GM19238 (cell line): ENCODE results near the gene SLC25A29.
"Not testable (repeated sequence)": the region's sequence is repeated elsewhere in the genome, so short reads cannot be mapped to it uniquely, and the experiment has no call there.

Experiments
- DNase-seq: peaks from one replicate; pipeline ENCODE4 v3.0.0; 2011; ENCODE audit warnings: low spot score; ENCODE audit not compliant: insufficient read length

Gene SLC25A29

GRCh38 chr14:100294213-100294962, 11.9 kb downstream of the SLC25A29 start:
- DNase-seq: no peak

- no peak for DNase-seq
These were observed 12.6 kb downstream of the SLC25A29 start for GRCh38 chr14:100293497-100294212.

GRCh38 chr14:100292776-100293461, 13.3 kb downstream of the SLC25A29 start:
- DNase-seq: no peak

GRCh38 chr14:100292301-100292775, 13.9 kb downstream of the SLC25A29 start:
- DNase-seq: no peak

GRCh38 chr14:100291305-100292075, 14.8 kb downstream of the SLC25A29 start:
- DNase-seq: no peak

- no peak for DNase-seq
These were observed 15.5 kb downstream of the SLC25A29 start for GRCh38 chr14:100290607-100291304.

GRCh38 chr14:100289916-100290606, 16.2 kb downstream of the SLC25A29 start:
- no peak for DNase-seq

GRCh38 chr14:100288382-100289185, 17.7 kb downstream of the SLC25A29 start:
- DNase-seq: no peak

GRCh38 chr14:100287998-100288295, 18.3 kb downstream of the SLC25A29 start:
- DNase-seq: not testable (repeated sequence)

- DNase-seq: no peak
These were observed 18.8 kb downstream of the SLC25A29 start for GRCh38 chr14:100287202-100287997.

GRCh38 chr14:100286484-100287191, 19.6 kb downstream of the SLC25A29 start:
- no peak for DNase-seq

GRCh38 chr14:100285913-100286400, 20.3 kb downstream of the SLC25A29 start:
- DNase-seq: no peak

GRCh38 chr14:100285021-100285912, 21.0 kb downstream of the SLC25A29 start:
- peak; percentile 95 for DNase-seq

GRCh38 chr14:100283984-100284881, 22.0 kb downstream of the SLC25A29 start:
- no peak for DNase-seq

- DNase-seq: not testable (repeated sequence)
These were observed 22.8 kb downstream of the SLC25A29 start for GRCh38 chr14:100283436-100283835.
